Spleen (tissue), 11 donors: ENCODE measurements around the gene BSND. TPM values are rescaled to one million over a fixed set of nuclear protein-coding genes. Genes with fewer than 3 reads are reported as not detected.

Experiments
- DNase-seq: peaks from one replicate; pipeline ENCODE4 v3.0.0-alpha.2; 2020
- H3K27ac ChIP-seq, 8 donors: fragments of 200-600 bp; sonication (generic) in 7 of 8; 1 replicate in 4 of 8; 2 replicates in 4 of 8; pipeline versions ENCODE4 v1.5.0 to v1.8.0; 2016 to 2021; ENCODE audit warnings: inconsistent platforms in 4 of 8, mild to moderate bottlenecking in 4 of 8, moderate library complexity in 1 of 8
- H3K27me3 ChIP-seq, 7 donors: fragments of 200-600 bp; sonication (generic) in 6 of 7; replicated peaks in 1 of 7; 1 replicate in 4 of 7; 2 replicates in 3 of 7; pipeline versions ENCODE4 v1.5.0 to v1.8.0; 2016 to 2021; ENCODE audit warnings: inconsistent platforms in 3 of 7, mild to moderate bottlenecking in 1 of 7
- H3K36me3 ChIP-seq, 6 donors: fragments of 200-600 bp; sonication (generic) in 5 of 6; 1 replicate in 4 of 6; 2 replicates in 2 of 6; pipeline versions ENCODE4 v1.5.0 to v1.8.0; 2016 to 2021; ENCODE audit warnings: inconsistent platforms in 2 of 6
- H3K4me1 ChIP-seq, 6 donors: fragments of 200-600 bp; sonication (generic) in 5 of 6; 1 replicate in 3 of 6; 2 replicates in 3 of 6; pipeline versions ENCODE4 v1.5.0 to v1.8.0; 2016 to 2021; ENCODE audit warnings: inconsistent platforms in 3 of 6
- H3K4me3 ChIP-seq, 8 donors: fragments of 200-600 bp; sonication (generic) in 7 of 8; 1 replicate in 4 of 8; 2 replicates in 4 of 8; pipeline versions ENCODE4 v1.5.0 to v1.8.0; 2016 to 2021; ENCODE audit warnings: inconsistent platforms in 4 of 8, mild to moderate bottlenecking in 4 of 8, moderate library complexity in 2 of 8
- H3K9me3 ChIP-seq, 8 donors: fragments of 200-600 bp; sonication (generic) in 7 of 8; 1 replicate in 4 of 8; 2 replicates in 4 of 8; pipeline versions ENCODE4 v1.5.0 to v1.8.0; 2016 to 2021; ENCODE audit warnings: inconsistent platforms in 4 of 8
- CTCF ChIP-seq, 11 experiments: fragments of 200-600 bp in 7 of 11; fragments of 450-650 bp in 4 of 11; sonication (generic) in 4 of 11; IDR thresholded peaks in 8 of 11; conservative IDR thresholded peaks in 3 of 11; 1 replicate in 7 of 11; 2 replicates in 4 of 11; pipeline versions ENCODE4 v1.4.0 to v1.8.0; 2016 to 2021; ENCODE audit warnings: antibody characterized with exemption in 11 of 11, inconsistent platforms in 4 of 11, mild to moderate bottlenecking in 1 of 11
- POLR2A ChIP-seq, 3 donors: fragments of 450-650 bp; IDR thresholded peaks; one replicate each; pipeline ENCODE4 v1.5.1; 2017; ENCODE audit warnings: antibody characterized with exemption in 3 of 3, mild to moderate bottlenecking in 1 of 3
- POLR2AphosphoS5 ChIP-seq, 3 donors: sonication (generic); formaldehyde crosslinking; IDR thresholded peaks; one replicate each; pipeline ENCODE4 v1.5.1; 2017; ENCODE audit warnings: antibody characterized with exemption in 3 of 3
- WGBS, 5 donors: extraction: QIAGEN DNeasy Blood & Tissue Kit in 3 of 5; methylation state at CpG; one replicate each; pipeline versions ENCODE4 v1.1.5 to v1.1.7; 2013 to 2018; 5-methylcytosine and 5-hydroxymethylcytosine counted together
- intact Hi-C: fragments of 100-400 bp; cut with DNase I; formaldehyde crosslinking; loops from one replicate; pipeline ENCODE4 v1.15.0; 2023; ENCODE audit warnings: low total_unique reads
- polyA plus RNA-seq, 3 donors: library from polyadenylated mRNA; stranded (reverse); fragments of 200-250 nt; gene quantifications; one replicate each; pipeline ENCODE4 v1.2.1, GENCODE V29; 2013
- total RNA-seq, 7 donors: library from RNA; depleted of rRNA in 3 of 7; stranded (reverse); fragments of >200 nt in 3 of 7; fragmentation: NEBNext Ultra II Directional in 4 of 7; extraction: Animal tissue kit (Norgen Biotek cat#: 25700) in 4 of 7; gene quantifications; one replicate each; pipeline versions ENCODE4 v1.1.0 to v1.2.1, GENCODE V29; 2016 to 2021
- donor health status: healthy with polysubstance abuse.
- donor health status: DM: no; HTN: no; CAD: no; lungs with moderate emphysema.
- donor health status: DM: no; HTN: no; CAD: no.
- donor health status: Bipolar disorder and iron deficiency.
- donor health status: healthy.
- donor health status: DM: no; HTN: no; CAD: no.
- donor health status: DM: yes; HTN: yes; CAD: no.

BSND gene
- total and polyA plus RNA-seq, 10 donors = 0.02 to 0.20 (median 0.09) TPM; not detected in 5

- Histone ChIP-seq H3K36me3 (peaks cover 0 to 36% (median 0%) of the 10 kb centered on the region in 6 donors), H3K27me3 (no peaks in the 10 kb centered on the region), H3K4me1 (peaks cover 0 to 8% (median under 1%) of the 10 kb centered on the region in 6 donors), H3K27ac (no peak overlapping the region), H3K4me3 (no peak overlapping the region), H3K9me3 (no peaks in the 10 kb centered on the region)
- 87 to 100% (median 97%) methylated on average over 3 of the region's 3 CpGs for WGBS, 5 donors
- DNase-seq = no peak
- intact Hi-C loops = no loop called here
- TF ChIP-seq CTCF (IDR thresholded peaks at IDR 0.05 in 8 of 11, conservative IDR thresholded peaks at IDR 0.05 in 3 of 11) = no peak
- no peak for TF ChIP-seq POLR2A (IDR thresholded peaks at IDR 0.05)
- no peak for TF ChIP-seq POLR2AphosphoS5 (IDR thresholded peaks at IDR 0.05)
These were observed 48.9 kb downstream of the BSND start for GRCh38 chr1:55047611-55048010.

- H3K4me3 ChIP-seq = no peak overlapping the region
- 87 to 92% (median 87%) methylated on average over 10 to 11 of the region's 11 CpGs for WGBS, 5 donors
- intact Hi-C loops = no loop called here
- no peaks in the 10 kb centered on the region for H3K27me3 ChIP-seq
- H3K36me3 ChIP-seq = peaks cover 0 to 36% (median 0%) of the 10 kb centered on the region in 6 donors
- H3K4me1 ChIP-seq = peaks cover 0 to 17% (median 3%) of the 10 kb centered on the region in 6 donors
- no peak for DNase-seq
- no peaks in the 10 kb centered on the region for H3K9me3 ChIP-seq
- TF ChIP-seq POLR2AphosphoS5 (IDR thresholded peaks at IDR 0.05) (no peak), POLR2A (IDR thresholded peaks at IDR 0.05) (no peak), CTCF (IDR thresholded peaks at IDR 0.05 in 8 of 11, conservative IDR thresholded peaks at IDR 0.05 in 3 of 11) (no peak)
- H3K27ac ChIP-seq = no peak overlapping the region
These were observed 49.9 kb downstream of the BSND start for GRCh38 chr1:55048453-55049270.

GRCh38 chr1:55049271-55049913 lies 50.7 kb downstream of the BSND start:
- H3K9me3 ChIP-seq = no peaks in the 10 kb centered on the region
- 53 to 85% (median 77%) methylated on average over 4 to 9 of the region's 9 CpGs for WGBS, 5 donors
- H3K27ac ChIP-seq = no peak overlapping the region
- peaks cover 0 to 32% (median 0%) of the 10 kb centered on the region in 6 donors for H3K36me3 ChIP-seq
- intact Hi-C loops = no loop called here
- no peaks in the 10 kb centered on the region for H3K27me3 ChIP-seq
- TF ChIP-seq POLR2A (IDR thresholded peaks at IDR 0.05) = no peak
- no peak for TF ChIP-seq CTCF (IDR thresholded peaks at IDR 0.05 in 8 of 11, conservative IDR thresholded peaks at IDR 0.05 in 3 of 11)
- no peak for TF ChIP-seq POLR2AphosphoS5 (IDR thresholded peaks at IDR 0.05)
- DNase-seq = no peak
- H3K4me3 ChIP-seq = no peak overlapping the region
- peaks cover 0 to 20% (median 3%) of the 10 kb centered on the region in 6 donors for H3K4me1 ChIP-seq

GRCh38 chr1:55049914-55050278 lies 51.2 kb downstream of the BSND start:
- Histone ChIP-seq H3K36me3 (peaks cover 0 to 27% (median 0%) of the 10 kb centered on the region in 6 donors), H3K27me3 (no peaks in the 10 kb centered on the region), H3K4me1 (peaks cover 0 to 20% (median 3%) of the 10 kb centered on the region in 6 donors), H3K27ac (no peak overlapping the region), H3K9me3 (no peaks in the 10 kb centered on the region), H3K4me3 (no peak overlapping the region)
- TF ChIP-seq POLR2AphosphoS5 (IDR thresholded peaks at IDR 0.05) (peak in 1 of 3 donors; percentile 25), CTCF (IDR thresholded peaks at IDR 0.05 in 8 of 11, conservative IDR thresholded peaks at IDR 0.05 in 3 of 11) (no peak), POLR2A (IDR thresholded peaks at IDR 0.05) (no peak)
- DNase-seq = no peak
- 60 to 73% (median 66%) methylated on average over 3 to 9 of the region's 9 CpGs for WGBS, 5 donors
- intact Hi-C loops = no loop called here
